ENCODE data around the gene JMJD7. TPM values are rescaled to one million over a fixed set of nuclear protein-coding genes. Genes with fewer than 3 reads are reported as not detected.

Gene JMJD7
- 10 to 100 TPM in 2 of 4 donors, 1 to 10 TPM in 1, under 1 TPM in 1; 0.59 to 27.2 (median 9.8) TPM for total RNA-seq

DNA sequence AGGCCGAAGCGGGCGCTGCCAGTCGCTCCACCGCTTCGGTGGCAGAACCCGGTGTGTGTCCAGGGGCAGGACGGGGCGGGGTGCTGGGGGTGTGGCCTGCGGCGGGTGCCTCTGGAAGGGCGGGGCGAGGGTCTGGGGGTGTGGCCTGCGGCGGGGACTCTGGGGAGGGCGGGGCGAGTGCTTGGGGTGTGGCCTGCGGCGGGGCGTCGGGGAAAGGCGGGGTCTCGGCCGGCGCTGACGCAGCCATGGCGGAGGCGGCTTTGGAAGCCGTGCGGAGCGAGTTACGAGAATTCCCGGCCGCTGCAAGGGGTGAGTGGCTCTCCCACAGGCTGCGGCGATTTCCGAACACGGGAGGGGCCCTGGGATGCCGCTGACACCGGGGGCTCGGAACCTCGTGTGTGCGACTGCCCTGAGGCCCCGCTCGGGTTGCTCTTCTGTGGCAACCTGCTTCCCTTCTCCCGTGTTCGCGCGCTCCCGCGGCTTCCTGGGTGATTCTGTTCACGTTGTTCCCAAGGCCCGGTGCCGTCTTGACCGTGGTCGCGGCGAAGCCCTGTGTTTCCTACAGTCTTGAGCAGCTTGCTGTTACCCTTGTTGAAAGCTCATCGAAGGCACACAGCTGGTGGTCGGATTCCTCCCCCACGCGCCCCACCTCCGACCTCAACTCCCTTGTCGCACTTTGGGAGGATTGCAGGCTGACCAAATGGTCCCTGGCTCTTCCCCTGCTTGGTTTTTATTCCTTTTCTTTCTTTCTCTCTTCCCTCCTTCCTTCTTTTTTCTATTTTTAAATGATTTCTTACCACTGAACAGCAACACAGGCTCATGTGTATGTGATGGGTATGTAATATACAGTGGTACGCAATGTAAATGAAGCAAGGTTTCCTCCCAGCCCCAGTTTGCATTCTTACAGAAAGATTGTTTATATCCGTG is at the start of gene JMJD7:
JMJD7 (plus strand) TSS at position 213 of the 927 bp plus-strand sequence; CDS start at position 246, 33 bp downstream.
- Histone ChIP-seq H3K27me3 (no peaks in the 10 kb centered on the region), H3K27ac (peak within 1 kb of the TSS; percentile 82 to 85), H3K9me3 (no peaks in the 10 kb centered on the region), H3K4me3 (peak within 1 kb of the TSS; percentile 72 to 85), H3K36me3 (no peaks in the 10 kb centered on the region), H3K4me1 (peaks cover 0 to 16% of the 10 kb centered on the region in 2 donors)
- intact Hi-C loops (cut with DNase I; ENCODE audit: low total_unique reads), result no loop called here
- TF ChIP-seq POLR2A (IDR thresholded peaks at IDR 0.05), result peak; percentile 72 to 86
- TF ChIP-seq, protein P1, sequence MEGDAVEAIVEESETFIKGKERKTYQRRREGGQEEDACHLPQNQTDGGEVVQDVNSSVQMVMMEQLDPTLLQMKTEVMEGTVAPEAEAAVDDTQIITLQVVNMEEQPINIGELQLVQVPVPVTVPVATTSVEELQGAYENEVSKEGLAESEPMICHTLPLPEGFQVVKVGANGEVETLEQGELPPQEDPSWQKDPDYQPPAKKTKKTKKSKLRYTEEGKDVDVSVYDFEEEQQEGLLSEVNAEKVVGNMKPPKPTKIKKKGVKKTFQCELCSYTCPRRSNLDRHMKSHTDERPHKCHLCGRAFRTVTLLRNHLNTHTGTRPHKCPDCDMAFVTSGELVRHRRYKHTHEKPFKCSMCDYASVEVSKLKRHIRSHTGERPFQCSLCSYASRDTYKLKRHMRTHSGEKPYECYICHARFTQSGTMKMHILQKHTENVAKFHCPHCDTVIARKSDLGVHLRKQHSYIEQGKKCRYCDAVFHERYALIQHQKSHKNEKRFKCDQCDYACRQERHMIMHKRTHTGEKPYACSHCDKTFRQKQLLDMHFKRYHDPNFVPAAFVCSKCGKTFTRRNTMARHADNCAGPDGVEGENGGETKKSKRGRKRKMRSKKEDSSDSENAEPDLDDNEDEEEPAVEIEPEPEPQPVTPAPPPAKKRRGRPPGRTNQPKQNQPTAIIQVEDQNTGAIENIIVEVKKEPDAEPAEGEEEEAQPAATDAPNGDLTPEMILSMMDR (IDR thresholded peaks at IDR 0.05), result no peak
- peak; percentile 93 to 94 for DNase-seq

DNA sequence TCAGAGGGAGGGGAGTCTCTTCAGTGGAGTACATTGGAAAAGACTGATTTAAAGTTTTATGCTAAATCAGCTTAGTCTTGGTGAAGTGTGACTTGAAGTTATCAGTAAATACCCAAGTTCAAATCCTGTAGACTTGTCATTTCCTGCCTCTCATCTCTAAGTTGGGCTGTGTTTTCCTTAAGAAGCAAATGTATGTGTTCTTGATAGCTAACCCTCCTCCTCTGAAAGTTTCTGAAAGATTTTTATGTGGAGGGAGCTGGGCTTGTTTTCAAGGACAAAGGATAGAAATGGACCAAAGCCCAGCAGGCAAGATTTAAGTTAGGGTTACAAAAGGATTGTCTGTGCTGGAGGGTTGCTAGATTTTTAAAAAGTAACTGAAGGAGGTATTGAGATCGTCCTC is 49.4 kb upstream of the JMJD7 start:
- TF ChIP-seq POLR2A (IDR thresholded peaks at IDR 0.05), result no peak
- TF ChIP-seq, protein P1 (IDR thresholded peaks at IDR 0.05), result no peak
- Histone ChIP-seq H3K4me1 (peaks cover 0 to 6% of the 10 kb centered on the region in 2 donors), H3K4me3 (no peak overlapping the region), H3K27ac (peak overlapping the region in 1 of 2 donors; percentile 3), H3K9me3 (no peaks in the 10 kb centered on the region), H3K27me3 (no peaks in the 10 kb centered on the region), H3K36me3 (no peaks in the 10 kb centered on the region)
- intact Hi-C loops (cut with DNase I; ENCODE audit: low total_unique reads), result no loop called here
- no peak for DNase-seq

DNA sequence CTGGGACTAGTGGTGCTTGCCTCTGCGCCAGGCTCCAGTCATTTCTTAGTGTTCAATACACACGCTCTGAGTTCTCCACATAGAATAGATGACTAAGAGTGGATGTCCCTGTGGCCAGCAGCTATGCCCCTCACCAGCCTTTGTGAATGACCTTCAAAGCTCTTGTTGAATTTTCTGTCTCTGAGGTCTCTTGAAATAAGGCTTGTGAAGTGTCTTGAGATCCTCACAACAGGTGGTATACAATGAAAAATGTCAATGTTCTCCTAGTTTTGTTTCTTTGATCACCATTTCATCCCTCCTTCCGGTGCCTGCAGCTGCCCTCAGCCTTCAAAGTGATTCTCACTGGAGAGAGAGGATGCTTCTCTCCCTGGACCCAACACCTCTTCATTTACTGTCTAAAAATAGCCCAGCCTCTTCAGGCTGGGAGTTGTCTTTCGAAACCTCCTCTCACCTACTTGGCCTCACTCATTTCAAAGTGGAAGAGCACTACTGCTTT is 48.2 kb upstream of the JMJD7 start:
- Histone ChIP-seq H3K4me1 (peaks cover 0 to 6% of the 10 kb centered on the region in 2 donors), H3K27me3 (no peaks in the 10 kb centered on the region), H3K4me3 (no peak overlapping the region), H3K36me3 (no peaks in the 10 kb centered on the region), H3K9me3 (no peaks in the 10 kb centered on the region), H3K27ac (peak overlapping the region; percentile 26)
- DNase-seq, result no peak
- no peak for TF ChIP-seq POLR2A (IDR thresholded peaks at IDR 0.05)
- TF ChIP-seq, protein P1 (IDR thresholded peaks at IDR 0.05), result no peak
- intact Hi-C loops (cut with DNase I; ENCODE audit: low total_unique reads), result no loop called here

DNA sequence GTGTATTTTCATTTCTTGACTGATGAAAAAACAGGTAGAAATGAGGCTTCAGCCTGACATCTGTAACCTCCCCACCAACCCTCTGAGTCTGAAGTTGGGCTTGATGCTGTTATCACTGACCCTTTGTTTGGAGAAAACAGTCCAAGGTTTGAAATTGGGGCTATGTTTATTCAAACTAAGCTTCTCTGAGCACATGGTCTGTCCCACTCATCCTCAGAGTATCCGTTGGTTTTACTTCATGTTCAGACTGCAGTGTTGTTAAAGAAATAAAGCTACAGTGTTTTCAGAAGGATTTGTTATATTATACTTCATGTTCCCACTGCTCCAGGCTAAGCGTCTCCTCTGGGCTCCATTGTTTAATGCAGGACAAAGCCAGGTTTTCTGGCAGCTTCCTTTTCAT is 47.6 kb upstream of the JMJD7 start:
- Histone ChIP-seq H3K36me3 (no peaks in the 10 kb centered on the region), H3K4me1 (peaks cover 0 to 4% of the 10 kb centered on the region in 2 donors), H3K4me3 (no peak overlapping the region), H3K27me3 (no peaks in the 10 kb centered on the region), H3K27ac (peak overlapping the region; percentile 26), H3K9me3 (no peaks in the 10 kb centered on the region)
- DNase-seq, result no peak
- no peak for TF ChIP-seq POLR2A (IDR thresholded peaks at IDR 0.05)
- intact Hi-C loops (cut with DNase I; ENCODE audit: low total_unique reads), result no loop called here

DNA sequence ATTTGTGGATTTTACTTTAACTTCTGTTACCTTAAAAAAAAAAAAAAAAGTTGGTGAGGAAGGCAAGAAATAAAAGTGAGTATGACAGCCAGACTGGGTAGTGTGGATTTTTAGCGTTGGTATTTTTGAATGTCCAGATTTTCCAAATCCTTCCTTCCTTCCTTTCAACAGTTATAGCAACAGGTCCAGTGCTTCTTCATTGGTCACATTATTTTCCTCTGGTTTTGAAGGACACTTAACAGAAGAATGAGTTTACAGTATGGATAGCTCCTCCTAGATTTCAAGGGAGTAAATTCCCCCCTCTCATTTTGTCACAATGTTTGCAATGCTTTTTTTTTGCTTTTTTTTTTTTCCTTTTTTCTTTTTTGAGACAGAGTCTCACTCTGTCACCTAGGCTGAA is 47.2 kb upstream of the JMJD7 start:
- H3K4me3 ChIP-seq, result no peak overlapping the region
- H3K36me3 ChIP-seq, result no peaks in the 10 kb centered on the region
- H3K27ac ChIP-seq, result peak overlapping the region in 1 of 2 donors; percentile 26
- DNase-seq, result no peak
- no peaks in the 10 kb centered on the region for H3K9me3 ChIP-seq
- H3K27me3 ChIP-seq, result no peaks in the 10 kb centered on the region
- intact Hi-C loops (cut with DNase I; ENCODE audit: low total_unique reads), result no loop called here
- no peaks in the 10 kb centered on the region for H3K4me1 ChIP-seq
- TF ChIP-seq, protein P1 (IDR thresholded peaks at IDR 0.05), result no peak
- TF ChIP-seq POLR2A (IDR thresholded peaks at IDR 0.05), result no peak

Data from uterus (tissue), 4 donors.